ENCODE data around the gene KDM4C. TPM values are rescaled to one million over a fixed set of nuclear protein-coding genes. Genes with fewer than 3 reads are reported as not detected.

Gene KDM4C
- total and polyA plus RNA-seq, 2 of the 8 experiments (the other 6 are each of a cell fraction or from before 2014, with no cell fraction given): 13.0 to 26.1 TPM

GRCh38 chr9:6928863-6929262 lies 171.1 kb downstream of the KDM4C start:
- Histone ChIP-seq H4K20me1 (replicated peaks in 1 of 2; ENCODE audit: control insufficient read depth in 1 of 2, insufficient read depth in 2 of 2, low read length in 2 of 2) (no peaks in the 10 kb centered on the region), H4K5ac (ENCODE audit: insufficient read length, low read depth, low read length) (no peak overlapping the region), H3K23me2 (ENCODE audit: low read depth, low read length) (no peaks in the 10 kb centered on the region), H3K79me1 (ENCODE audit: low read depth, low read length) (peaks cover 2% of the 10 kb centered on the region; the same call in 1 of the 2 replicates), H2AK5ac (ENCODE audit: low read depth, low read length) (no peak overlapping the region), H3K23ac (ENCODE audit: insufficient read length) (no peak overlapping the region), H2BK120ac (replicated peaks; ENCODE audit: low read depth, low read length) (no peak overlapping the region), H2BK20ac (ENCODE audit: low read length) (no peak overlapping the region), H3K9ac (replicated peaks in 1 of 4; ENCODE audit: extremely low read depth in 1 of 4, low read depth in 3 of 4, low read length in 3 of 4) (no peak overlapping the region), H2BK5ac (ENCODE audit: low read depth, low read length) (no peak overlapping the region), H3K4me3 (ENCODE audit: extremely low read depth in 1 of 4, insufficient read depth in 2 of 4, low read depth in 3 of 4, low read length in 4 of 4) (no peak overlapping the region), H3K4me2 (ENCODE audit: insufficient read depth in 1 of 2, low read depth in 2 of 2, low read length in 2 of 2) (no peak overlapping the region), H3K56ac (replicated peaks; ENCODE audit: insufficient read length, low read depth, low read length) (no peak overlapping the region), H3K27ac (ENCODE audit: low read depth, low read length) (no peak overlapping the region), H2BK15ac (ENCODE audit: low read length) (no peak overlapping the region), H3K14ac (ENCODE audit: insufficient read length) (no peak overlapping the region), H3K27me3 (replicated peaks in 1 of 4; ENCODE audit: control insufficient read depth in 3 of 4, extremely low read depth in 1 of 4, insufficient read depth in 3 of 4, low read length in 3 of 4) (no peaks in the 10 kb centered on the region), H3K36me3 (ENCODE audit: control insufficient read depth in 2 of 4, insufficient read depth in 4 of 4, low read length in 3 of 4) (no peaks in the 10 kb centered on the region), H2BK12ac (ENCODE audit: low read depth, low read length) (no peak overlapping the region), H4K91ac (replicated peaks; ENCODE audit: insufficient read length, low read length) (no peak overlapping the region), H3K9me3 (ENCODE audit: insufficient read depth in 2 of 2, low read depth in 1 of 2, low read length in 1 of 2) (no peaks in the 10 kb centered on the region), H3K4me1 (replicated peaks in 1 of 4; ENCODE audit: control insufficient read depth in 3 of 4, insufficient read depth in 4 of 4, low read length in 3 of 4) (no peaks in the 10 kb centered on the region), H3K18ac (ENCODE audit: extremely low read depth, low read length) (no peak overlapping the region), H2AFZ (ENCODE audit: low read length) (no peak overlapping the region), H3K4ac (replicated peaks; ENCODE audit: insufficient read length, low read depth, low read length) (no peak overlapping the region), H4K8ac (ENCODE audit: extremely low read depth, insufficient read depth, low read length) (no peak overlapping the region), H3K79me2 (ENCODE audit: control insufficient read depth in 1 of 2, insufficient read depth in 2 of 2, low read length in 2 of 2) (0 out of 4 replicates have a peak, but pooled peaks cover 0 to 4% of the 10 kb centered on the region in 2 experiments)
- no peak for TF ChIP-seq BRCA1 (IDR thresholded peaks at IDR 0.05; ENCODE audit: low read depth, low read length)
- no peak for TF ChIP-seq SP2 (IDR thresholded peaks at IDR 0.05; ENCODE audit: low read length)
- DNase-seq (ENCODE audit: low read depth in 1 of 2, low spot score in 2 of 2) (no peak), FAIRE-seq (no peak)
- CTCF ChIA-PET (ENCODE audit: partially characterized antibody): no interaction called here
- 93% methylated on average over 2 of the region's 2 CpGs; no CpG with 5 or more reads in 1 of the 2 experiments for WGBS, 2 experiments (ENCODE audit: extremely low coverage in 1 of 2, insufficient coverage in 1 of 2, insufficient read length in 1 of 2, insufficient replicate concordance in 2 of 2, low coverage in 1 of 2, low lambda C conversion rate in 2 of 2, missing lambda C conversion rate in 1 of 2)
- POLR2A ChIA-PET (ENCODE audit: partially characterized antibody): no interaction called here

Measured in H1 (cell line).